Measurements from ENCODE around the gene LRRC74B. TPM values are rescaled to one million over a fixed set of nuclear protein-coding genes. Genes with fewer than 3 reads are reported as not detected.

LRRC74B gene, protein sequence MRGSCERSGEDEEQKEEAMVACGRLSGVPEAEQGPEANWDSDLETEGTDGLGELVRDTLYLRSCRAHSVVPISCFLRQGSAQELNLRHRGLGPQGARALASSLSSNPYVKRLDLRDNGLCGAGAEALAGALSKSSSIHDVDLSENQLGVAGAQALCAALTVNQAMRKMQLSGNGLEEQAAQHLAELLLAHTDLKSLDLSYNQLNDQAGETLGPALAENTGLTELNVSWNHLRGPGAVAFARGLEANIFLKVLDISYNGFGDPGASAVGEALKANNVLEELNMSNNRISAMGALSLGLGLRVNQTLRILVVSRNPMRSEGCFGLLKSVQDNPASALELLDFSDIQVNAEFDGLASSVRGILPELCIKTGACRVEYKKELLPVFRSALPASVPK
- not detected for total RNA-seq

GRCh38 chr22:21045585-21046294 is at the start of gene LRRC74B:
Gene LRRC74B, plus strand, starts transcription at chr22:21045946. Its CDS starts 41 bp downstream, at chr22:21045987.
- intact Hi-C loops (cut with DNase I) = no loop called here
- H3K4me1 ChIP-seq = peaks cover 18% of the 10 kb centered on the region
- no peak for TF ChIP-seq POLR2A (IDR thresholded peaks at IDR 0.05)
- TF ChIP-seq CTCF (IDR thresholded peaks at IDR 0.05) = no peak
- no peaks in the 10 kb centered on the region for H3K27me3 ChIP-seq
- H3K4me3 ChIP-seq = no peak within 1 kb of the TSS
- ATAC-seq (peak; percentile 97), DNase-seq (peak; percentile 87 to 92 (median 91))
- no peaks in the 10 kb centered on the region for H3K36me3 ChIP-seq (replicated peaks in 1 of 2; ENCODE audit: insufficient read depth in 1 of 2, low read depth in 2 of 2)
- no peaks in the 10 kb centered on the region for H3K9me3 ChIP-seq
- WGBS, 2 donors = 8% methylated on average over 47 of the region's 47 CpGs; no CpG with 5 or more reads in 1 of the 2 donors
- H3K27ac ChIP-seq = peak within 1 kb of the TSS in 1 of 4 donors; percentile 50

GRCh38 chr22:20996031-20996410 is 49.7 kb upstream of the LRRC74B start:
- no peak for ATAC-seq
- peaks cover 11% of the 10 kb centered on the region in 2 donors for H3K36me3 ChIP-seq (replicated peaks in 1 of 2; ENCODE audit: insufficient read depth in 1 of 2, low read depth in 2 of 2)

GRCh38 chr22:20996598-20997535 is 48.9 kb upstream of the LRRC74B start:
- TF ChIP-seq POLR2A (IDR thresholded peaks at IDR 0.05) (no peak), CTCF (IDR thresholded peaks at IDR 0.05) (no peak)
- H3K27me3 ChIP-seq = no peaks in the 10 kb centered on the region
- H3K4me3 ChIP-seq = no peak overlapping the region
- H3K36me3 ChIP-seq (replicated peaks in 1 of 2; ENCODE audit: insufficient read depth in 1 of 2, low read depth in 2 of 2) = peaks cover 11% of the 10 kb centered on the region in 2 donors
- peaks cover 21% of the 10 kb centered on the region for H3K4me1 ChIP-seq
- no peaks in the 10 kb centered on the region for H3K9me3 ChIP-seq
- intact Hi-C loops (cut with DNase I) = no loop called here
- DNase-seq (no peak), ATAC-seq (no peak)
- H3K27ac ChIP-seq = no peak overlapping the region
- whole genome bisulfite sequencing, 2 donors = 89 to 93% methylated on average over 6 to 24 of the region's 27 CpGs

More at GRCh38 chr22:20996031-20996410, 49.7 kb upstream of the LRRC74B start:
- Histone ChIP-seq H3K9me3 (no peaks in the 10 kb centered on the region), H3K27ac (no peak overlapping the region), H3K27me3 (no peaks in the 10 kb centered on the region), H3K4me3 (no peak overlapping the region), H3K4me1 (peaks cover 16% of the 10 kb centered on the region)
- peak in 1 of 3 donors; percentile 1 for TF ChIP-seq POLR2A (IDR thresholded peaks at IDR 0.05)
- no peak for TF ChIP-seq CTCF (IDR thresholded peaks at IDR 0.05)
- DNase-seq = no peak
- WGBS, 2 donors = 83 to 96% methylated on average over 1 to 10 of the region's 10 CpGs
- intact Hi-C loops (cut with DNase I) = no loop called here

- Histone ChIP-seq H3K27ac (peak overlapping the region in 1 of 4 donors; percentile 0), H3K9me3 (no peaks in the 10 kb centered on the region), H3K4me1 (peaks cover 21% of the 10 kb centered on the region), H3K4me3 (no peak overlapping the region), H3K36me3 (replicated peaks in 1 of 2; ENCODE audit: insufficient read depth in 1 of 2, low read depth in 2 of 2) (peaks cover 5 to 10% of the 10 kb centered on the region in 2 donors), H3K27me3 (no peaks in the 10 kb centered on the region)
- intact Hi-C loops (cut with DNase I) = no loop called here
- DNase-seq = no peak
- 80 to 84% methylated on average over 6 to 13 of the region's 13 CpGs for WGBS, 2 donors
- no peak for TF ChIP-seq CTCF (IDR thresholded peaks at IDR 0.05)
- no peak for TF ChIP-seq POLR2A (IDR thresholded peaks at IDR 0.05)
- ATAC-seq = no peak
Observed at GRCh38 chr22:20997536-20998257, 48.0 kb upstream of the LRRC74B start.
